ENCODE measurements around the gene MACC1.
A peak's percentile ranks its signal among the peaks of the same experiment; 100 is the strongest.

Gene MACC1

DNA sequence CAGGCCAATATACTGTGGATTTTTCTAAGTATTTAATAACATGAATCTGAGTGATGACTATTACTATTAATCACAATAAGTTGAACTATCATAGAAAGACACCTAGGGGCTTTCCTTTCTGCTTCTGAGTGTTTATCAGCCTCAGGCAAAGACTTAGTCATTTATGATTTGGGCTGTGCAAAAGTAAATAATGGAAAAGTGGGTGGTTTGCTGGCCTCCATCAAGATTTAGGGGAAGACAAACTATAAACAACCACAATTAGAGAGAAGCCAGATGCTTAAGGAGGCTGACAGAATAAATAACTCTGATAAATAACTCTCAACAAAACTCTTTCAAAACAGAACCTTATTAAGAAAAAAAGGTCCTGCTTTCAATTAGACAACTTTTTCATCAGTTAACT is 64.7 kb downstream of the MACC1 start:
- TF ChIP-seq, protein P1, sequence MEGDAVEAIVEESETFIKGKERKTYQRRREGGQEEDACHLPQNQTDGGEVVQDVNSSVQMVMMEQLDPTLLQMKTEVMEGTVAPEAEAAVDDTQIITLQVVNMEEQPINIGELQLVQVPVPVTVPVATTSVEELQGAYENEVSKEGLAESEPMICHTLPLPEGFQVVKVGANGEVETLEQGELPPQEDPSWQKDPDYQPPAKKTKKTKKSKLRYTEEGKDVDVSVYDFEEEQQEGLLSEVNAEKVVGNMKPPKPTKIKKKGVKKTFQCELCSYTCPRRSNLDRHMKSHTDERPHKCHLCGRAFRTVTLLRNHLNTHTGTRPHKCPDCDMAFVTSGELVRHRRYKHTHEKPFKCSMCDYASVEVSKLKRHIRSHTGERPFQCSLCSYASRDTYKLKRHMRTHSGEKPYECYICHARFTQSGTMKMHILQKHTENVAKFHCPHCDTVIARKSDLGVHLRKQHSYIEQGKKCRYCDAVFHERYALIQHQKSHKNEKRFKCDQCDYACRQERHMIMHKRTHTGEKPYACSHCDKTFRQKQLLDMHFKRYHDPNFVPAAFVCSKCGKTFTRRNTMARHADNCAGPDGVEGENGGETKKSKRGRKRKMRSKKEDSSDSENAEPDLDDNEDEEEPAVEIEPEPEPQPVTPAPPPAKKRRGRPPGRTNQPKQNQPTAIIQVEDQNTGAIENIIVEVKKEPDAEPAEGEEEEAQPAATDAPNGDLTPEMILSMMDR (IDR thresholded peaks at IDR 0.05; ENCODE audit: control extremely low read depth, extremely low read depth, low read depth, missing control alignments) = no peak
- DNase-seq (ENCODE audit: extremely low spot score) = no peak
- CTCF ChIA-PET = interaction anchor here (1.3 kb wide), 1 partner anchor 159 kb away, joined by 3 read pairs; no protein-coding TSS in a partner anchor
- POLR2A ChIA-PET = no interaction called here

DNA sequence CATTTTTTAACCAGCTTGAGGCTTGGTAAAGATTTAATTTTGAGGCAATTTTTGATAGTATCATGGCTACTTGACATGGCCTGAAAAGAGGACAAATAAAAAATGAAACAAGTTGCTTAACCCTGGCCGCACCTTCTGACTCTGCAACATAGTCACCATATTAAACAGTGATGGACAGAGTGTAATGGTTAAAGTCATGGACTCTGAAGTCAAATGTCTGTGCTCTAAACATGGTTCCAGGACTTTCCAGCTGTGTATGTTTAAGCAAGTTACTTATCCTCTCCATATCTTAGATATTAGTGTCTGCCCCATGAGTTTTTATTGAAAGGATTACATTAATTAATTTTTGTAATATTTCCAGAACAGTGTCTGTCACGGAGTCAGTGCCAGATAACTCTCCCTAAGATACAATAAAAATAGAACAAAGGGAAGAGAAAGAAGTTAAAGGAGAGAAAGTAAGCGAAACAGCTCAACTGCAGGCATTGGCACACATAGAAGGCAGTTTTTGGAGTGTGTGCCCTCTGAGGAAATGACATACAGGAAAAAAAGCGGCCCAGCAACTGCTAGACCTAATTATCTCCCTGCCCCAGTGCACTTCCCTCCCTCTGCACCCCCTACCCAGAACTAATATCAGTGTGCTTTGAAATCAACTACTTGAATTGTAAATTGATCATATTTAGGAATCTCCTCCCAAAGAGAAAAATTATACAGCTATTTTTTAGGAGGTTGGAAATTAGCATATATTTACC is 65.3 kb downstream of the MACC1 start:
- ChIA-PET POLR2A (no interaction called here), CTCF (interaction anchor here (1.3 kb wide), 1 partner anchor 159 kb away, joined by 3 read pairs; no protein-coding TSS in a partner anchor)
- TF ChIP-seq, protein P1 (IDR thresholded peaks at IDR 0.05; ENCODE audit: control extremely low read depth, extremely low read depth, low read depth, missing control alignments) = no peak
- no peak for DNase-seq (ENCODE audit: extremely low spot score)

DNA sequence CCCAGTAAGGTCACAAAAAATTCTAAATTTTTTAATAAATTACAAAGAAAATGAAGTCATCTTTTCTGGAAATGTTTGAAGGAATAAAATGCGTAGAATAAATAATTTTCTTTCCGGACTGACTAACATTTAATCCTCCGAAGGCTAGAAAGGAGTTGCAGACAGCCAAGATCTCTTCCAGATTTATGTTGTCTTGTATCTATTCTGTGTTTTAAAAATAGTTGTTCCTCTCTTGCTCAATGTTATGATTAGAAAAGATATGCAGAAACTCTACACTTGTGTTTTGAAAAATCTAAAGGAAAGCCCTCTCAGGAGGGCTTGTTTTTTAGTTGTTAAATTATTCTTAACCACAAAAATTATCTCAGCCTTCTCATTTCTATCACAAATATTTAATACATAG is 70.7 kb downstream of the MACC1 start:
- ChIA-PET CTCF (interaction anchor here (1.7 kb wide), 1 partner anchor 452 kb away, joined by 4 read pairs; no protein-coding TSS in a partner anchor), POLR2A (no interaction called here)
- DNase-seq (ENCODE audit: extremely low spot score) = no peak
- TF ChIP-seq, protein P1 (IDR thresholded peaks at IDR 0.05; ENCODE audit: control extremely low read depth, extremely low read depth, low read depth, missing control alignments) = no peak

DNA sequence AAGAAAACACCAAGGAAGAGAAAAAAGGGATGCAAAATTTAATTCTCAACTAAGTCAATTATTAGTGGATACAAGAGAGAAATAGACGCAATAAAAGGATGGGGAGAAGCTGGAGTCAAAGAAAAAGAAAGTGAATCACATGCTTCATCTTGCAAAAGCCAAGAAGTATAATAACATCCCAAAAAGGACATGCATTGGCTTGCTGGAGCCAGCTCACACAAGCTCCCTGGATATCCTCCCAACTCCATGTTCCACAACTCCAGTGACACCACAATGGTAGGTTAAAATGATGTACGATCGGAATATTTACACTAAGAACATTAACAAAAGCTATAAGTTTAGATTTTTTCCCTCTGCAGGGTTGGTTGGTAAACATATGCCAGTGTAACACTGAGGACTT is 72.4 kb downstream of the MACC1 start:
- TF ChIP-seq, protein P1 (IDR thresholded peaks at IDR 0.05; ENCODE audit: control extremely low read depth, extremely low read depth, low read depth, missing control alignments) = no peak
- ChIA-PET CTCF (interaction anchor here (1.8 to 3.8 kb wide), 3 partner anchors 14 to 28 kb away, joined by 4 to 14 read pairs (median 6); no protein-coding TSS in a partner anchor), POLR2A (no interaction called here)
- DNase-seq (ENCODE audit: extremely low spot score) = no peak

DNA sequence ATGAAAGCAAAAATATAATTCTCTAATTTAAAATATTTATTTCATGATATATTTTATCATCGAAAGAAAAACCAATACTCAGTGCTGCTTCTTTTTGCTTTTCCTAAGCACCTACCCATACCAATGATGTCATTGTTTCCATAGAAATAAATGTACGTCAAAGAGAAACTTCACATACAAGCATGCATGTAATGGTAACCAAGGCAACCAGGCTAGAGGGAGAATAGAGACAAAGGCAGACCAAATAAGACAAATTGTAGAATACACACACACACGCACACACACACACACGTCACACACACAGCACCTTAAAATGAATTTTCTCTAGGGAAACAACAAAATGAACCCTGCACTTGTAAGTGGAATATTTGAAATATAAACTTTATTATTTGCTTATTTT is 75.5 kb downstream of the MACC1 start:
- ChIA-PET CTCF (interaction anchor here (1.3 to 1.9 kb wide), 2 partner anchors 57 to 119 kb away, joined by 3 to 4 read pairs; no protein-coding TSS in a partner anchor), POLR2A (no interaction called here)
- DNase-seq (ENCODE audit: extremely low spot score) = peak; percentile 28
- TF ChIP-seq, protein P1 (IDR thresholded peaks at IDR 0.05; ENCODE audit: control extremely low read depth, extremely low read depth, low read depth, missing control alignments) = no peak

DNA sequence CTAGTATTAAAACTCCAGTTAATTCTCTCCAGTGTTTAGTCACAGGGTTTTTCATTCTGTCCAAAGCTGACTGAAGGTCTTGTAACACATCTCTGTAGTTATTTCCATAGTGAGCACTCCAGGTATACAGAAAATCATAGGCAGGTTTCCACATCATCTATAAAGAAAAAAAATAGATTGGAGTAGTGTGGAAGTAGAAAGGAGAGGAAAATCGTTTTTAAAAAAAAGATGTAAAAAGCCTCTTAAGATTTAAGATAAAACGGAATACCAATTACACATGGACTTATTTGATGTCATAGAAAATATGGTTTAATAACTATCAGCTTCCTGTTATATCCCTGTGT is 76.2 kb downstream of the MACC1 start:
- CTCF ChIA-PET = interaction anchor here (1.3 kb wide), 1 partner anchor 119 kb away, joined by 3 read pairs; no protein-coding TSS in a partner anchor
- POLR2A ChIA-PET = no interaction called here
- no peak for DNase-seq (ENCODE audit: extremely low spot score)
- TF ChIP-seq, protein P1 (IDR thresholded peaks at IDR 0.05; ENCODE audit: control extremely low read depth, extremely low read depth, low read depth, missing control alignments) = no peak

Measured in GM10248 (cell line).